NCI-H128 (cell line): ENCODE data around the gene TRAPPC12.
"Not testable (repeated sequence)": the region's sequence is repeated elsewhere in the genome, so short reads cannot be mapped to it uniquely, and the experiment has no call there.

Experiments used
- DNase-seq: peaks from one replicate; lab custom pipeline; 2025; ENCODE audit not compliant: unreplicated experiment; lab: John Stamatoyannopoulos, UW

TRAPPC12 gene

GRCh38 chr2:3483227-3483985 lies 103.9 kb downstream of the TRAPPC12 start:
- no peak for DNase-seq

- DNase-seq, result no peak
Observed at GRCh38 chr2:3483986-3484960, 104.8 kb downstream of the TRAPPC12 start.

GRCh38 chr2:3485166-3485565 lies 105.7 kb downstream of the TRAPPC12 start:
- no peak for DNase-seq

- DNase-seq, result no peak
Observed at GRCh38 chr2:3486047-3487027, 106.8 kb downstream of the TRAPPC12 start.

- no peak for DNase-seq
Observed at GRCh38 chr2:3487028-3487425, 107.5 kb downstream of the TRAPPC12 start.

GRCh38 chr2:3487432-3487831 lies 107.9 kb downstream of the TRAPPC12 start:
- no peak for DNase-seq

- no peak for DNase-seq
Observed at GRCh38 chr2:3488061-3488531, 108.6 kb downstream of the TRAPPC12 start.

- no peak for DNase-seq
Observed at GRCh38 chr2:3488855-3489763, 109.6 kb downstream of the TRAPPC12 start.

GRCh38 chr2:3489764-3490115 lies 110.2 kb downstream of the TRAPPC12 start:
- DNase-seq, result no peak

GRCh38 chr2:3490191-3491170 lies 111.0 kb downstream of the TRAPPC12 start:
- no peak for DNase-seq

GRCh38 chr2:3491306-3491705 lies 111.8 kb downstream of the TRAPPC12 start:
- no peak for DNase-seq

- DNase-seq, result no peak
Observed at GRCh38 chr2:3491716-3492474, 112.4 kb downstream of the TRAPPC12 start.

GRCh38 chr2:3492475-3492787 lies 112.9 kb downstream of the TRAPPC12 start:
- DNase-seq, result not testable (repeated sequence)

GRCh38 chr2:3492951-3493614 lies 113.6 kb downstream of the TRAPPC12 start:
- DNase-seq, result no peak

GRCh38 chr2:3493615-3494007 lies 114.1 kb downstream of the TRAPPC12 start:
- DNase-seq, result no peak

GRCh38 chr2:3494984-3495666 lies 115.6 kb downstream of the TRAPPC12 start:
- no peak for DNase-seq

GRCh38 chr2:3496708-3497080 lies 117.2 kb downstream of the TRAPPC12 start:
- DNase-seq, result not testable (repeated sequence)
